HEK293 (cell line): Measurements from ENCODE around the gene SAG.

Experiments used
- CTCF ChIA-PET: fragments of 350-600 bp; formaldehyde crosslinking; extraction: SDS; loops from one replicate; lab custom pipeline; 2021; ENCODE audit warnings: antibody characterized with exemption; lab: Yijun Ruan, JAX
- POLR2A ChIA-PET: fragments of 300-600 bp; formaldehyde crosslinking; extraction: SDS; loops from one replicate; lab custom pipeline; 2020; ENCODE audit warnings: antibody characterized with exemption, inconsistent platforms; lab: Yijun Ruan, JAX
- H3K27ac ChIP-seq: fragments of 200-500 bp; sonication (Bioruptor generic); 2 replicates; pipeline ENCODE4 v1.5.1; 2014; ENCODE audit warnings: low read depth, low read length, control low read depth, inconsistent platforms; ENCODE audit errors: extremely low read depth
- H3K36me3 ChIP-seq, 2 experiments: fragments of 200-500 bp in 1 of 2; sonication (Bioruptor generic) in 1 of 2; 1 replicate in 1 of 2; 2 replicates in 1 of 2; pipeline ENCODE4 v1.5.1; 2014 to 2017; ENCODE audit warnings: inconsistent platforms in 2 of 2, low read length in 2 of 2; ENCODE audit not compliant: control insufficient read depth in 2 of 2, insufficient read depth in 1 of 2
- H3K4me1 ChIP-seq: fragments of 200-500 bp; sonication (Bioruptor generic); 2 replicates; pipeline ENCODE4 v1.5.1; 2014; ENCODE audit warnings: mild to moderate bottlenecking, low read length, inconsistent platforms; ENCODE audit not compliant: control insufficient read depth, insufficient read depth
- H3K4me3 ChIP-seq: 2 replicates; pipeline ENCODE4 v1.5.1; 2011; ENCODE audit warnings: low read depth, mild to moderate bottlenecking, control low read depth, low read length, moderate library complexity
- H3K9me3 ChIP-seq: fragments of 200-500 bp; sonication (Bioruptor generic); 2 replicates; pipeline ENCODE4 v1.5.1; 2014; ENCODE audit warnings: low read depth, low read length, inconsistent platforms; ENCODE audit not compliant: control insufficient read depth, insufficient read depth
- KLF8 ChIP-seq: fragments of 450-650 bp; formaldehyde crosslinking; IDR thresholded peaks from 2 replicates; pipeline ENCODE4 v1.5.1; 2016; ENCODE audit warnings: missing biosample characterization, missing genetic modification characterization
- SCRT1 ChIP-seq: fragments of 450-650 bp; formaldehyde crosslinking; IDR thresholded peaks from 2 replicates; pipeline ENCODE4 v1.5.1; 2016; ENCODE audit warnings: missing biosample characterization, missing genetic modification characterization, borderline replicate concordance
- ZNF157 ChIP-seq: fragments of 450-650 bp; formaldehyde crosslinking; IDR thresholded peaks from 2 replicates; pipeline ENCODE4 v1.5.1; 2016; ENCODE audit warnings: missing biosample characterization, missing genetic modification characterization
- ZNF211 ChIP-seq: fragments of 450-650 bp; formaldehyde crosslinking; IDR thresholded peaks from 2 replicates; pipeline ENCODE4 v1.5.1; 2016; ENCODE audit warnings: low read depth, missing biosample characterization, missing genetic modification characterization
- ZNF214 ChIP-seq: fragments of 450-650 bp; formaldehyde crosslinking; IDR thresholded peaks from 2 replicates; pipeline ENCODE4 v1.5.1; 2017; ENCODE audit warnings: missing biosample characterization, mild to moderate bottlenecking, missing genetic modification characterization, borderline replicate concordance
- ZNF426 ChIP-seq: fragments of 450-650 bp; formaldehyde crosslinking; IDR thresholded peaks from 2 replicates; pipeline ENCODE4 v1.5.1; 2017; ENCODE audit warnings: missing biosample characterization, missing genetic modification characterization, mild to moderate bottlenecking, inconsistent platforms, moderate library complexity
- ZNF530 ChIP-seq: fragments of 450-650 bp; formaldehyde crosslinking; IDR thresholded peaks from 2 replicates; pipeline ENCODE4 v1.5.1; 2016; ENCODE audit warnings: low read depth, missing biosample characterization, missing genetic modification characterization
- ZNF596 ChIP-seq: fragments of 450-650 bp; IDR thresholded peaks from 2 replicates; pipeline ENCODE4 v1.5.0; 2018; ENCODE audit warnings: missing biosample characterization, mild to moderate bottlenecking, missing genetic modification characterization, moderate library complexity
- ZNF600 ChIP-seq: fragments of 450-650 bp; formaldehyde crosslinking; IDR thresholded peaks from 2 replicates; pipeline ENCODE4 v1.5.1; 2016; ENCODE audit warnings: missing biosample characterization, missing genetic modification characterization
- ZNF623 ChIP-seq: fragments of 450-650 bp; formaldehyde crosslinking; IDR thresholded peaks from 2 replicates; pipeline ENCODE4 v1.5.1; 2016; ENCODE audit warnings: missing biosample characterization, missing genetic modification characterization
- ZNF654 ChIP-seq: fragments of 450-650 bp; formaldehyde crosslinking; IDR thresholded peaks from 2 replicates; pipeline ENCODE4 v1.5.1; 2016; ENCODE audit warnings: low read depth, missing biosample characterization, missing genetic modification characterization
- ZNF747 ChIP-seq: fragments of 450-650 bp; formaldehyde crosslinking; IDR thresholded peaks from 2 replicates; pipeline ENCODE4 v1.5.1; 2016; ENCODE audit warnings: missing biosample characterization, missing genetic modification characterization
- ZSCAN23 ChIP-seq: fragments of 450-650 bp; formaldehyde crosslinking; IDR thresholded peaks from 2 replicates; pipeline ENCODE4 v1.5.1; 2016; ENCODE audit warnings: missing biosample characterization, missing genetic modification characterization
- TF ChIP-seq, protein P1 (sequence below): fragments of 450-650 bp; formaldehyde crosslinking; IDR thresholded peaks from 2 replicates; pipeline ENCODE4 v1.5.1; 2016; ENCODE audit warnings: missing biosample characterization, missing genetic modification characterization
- TF ChIP-seq, protein P2 (sequence below): fragments of 450-650 bp; formaldehyde crosslinking; IDR thresholded peaks from 2 replicates; pipeline ENCODE4 v1.5.1; 2016; ENCODE audit warnings: missing biosample characterization, missing genetic modification characterization
- TF ChIP-seq, protein P3 (sequence below): fragments of 450-650 bp; formaldehyde crosslinking; IDR thresholded peaks from 2 replicates; pipeline ENCODE4 v1.5.1; 2016; ENCODE audit warnings: missing biosample characterization, missing genetic modification characterization
- TF ChIP-seq, protein P4 (sequence below): IDR thresholded peaks from 2 replicates; pipeline ENCODE4 v1.6.1; 2011; ENCODE audit warnings: mild to moderate bottlenecking, low read depth, low read length, borderline replicate concordance
- TF ChIP-seq, protein P5 (sequence below): fragments of 450-650 bp; IDR thresholded peaks from 2 replicates; pipeline ENCODE4 v1.5.1; 2018; ENCODE audit warnings: missing biosample characterization, missing genetic modification characterization
- TF ChIP-seq, protein P6 (sequence below): fragments of 450-650 bp; formaldehyde crosslinking; IDR thresholded peaks from 2 replicates; pipeline ENCODE4 v1.5.1; 2017; ENCODE audit warnings: missing biosample characterization, missing genetic modification characterization

Gene SAG

DNA sequence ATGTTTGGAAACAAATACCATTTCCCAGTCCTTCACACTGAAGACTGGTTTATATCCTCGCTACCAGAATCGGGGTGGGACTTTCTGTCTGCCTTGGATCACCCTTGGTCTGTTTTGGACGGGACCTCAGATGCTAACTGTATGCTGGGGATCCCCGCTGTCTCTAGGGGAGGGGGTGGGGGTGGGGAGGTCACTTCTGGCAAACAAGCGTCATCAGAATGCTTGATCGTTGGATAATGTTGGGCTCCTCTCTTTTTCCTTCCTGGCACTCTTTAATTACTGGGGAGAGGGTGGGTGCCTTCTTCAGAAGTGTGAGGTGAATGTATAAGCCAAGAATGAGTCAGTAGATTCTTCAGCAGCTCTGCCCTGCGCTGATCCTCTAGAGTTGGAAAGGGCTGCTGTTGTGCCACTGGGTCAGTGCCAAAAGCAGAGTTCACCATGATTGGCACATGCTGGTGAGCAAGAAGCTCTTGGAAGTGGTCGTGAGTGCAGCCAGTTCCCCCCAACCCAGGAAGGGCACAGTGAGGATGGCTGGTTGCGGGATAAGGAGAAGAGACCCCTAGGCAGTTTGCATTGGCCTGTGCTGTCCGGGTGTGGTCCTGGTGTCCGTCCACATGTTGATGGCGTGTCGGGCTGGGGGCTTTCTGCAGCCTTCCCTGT lies 78.9 kb downstream of the SAG start:
- Histone ChIP-seq H3K4me3 (no peak overlapping the region), H3K36me3 (peaks cover 0 to 18% of the 10 kb centered on the region in 2 experiments; a peak in 2 of 3 replicates), H3K27ac (no peak overlapping the region), H3K9me3 (no peaks in the 10 kb centered on the region), H3K4me1 (peaks cover 10% of the 10 kb centered on the region; the same call in 1 of the 2 replicates)
- no peak for TF ChIP-seq ZNF623 (tag by site-specific recombination)
- CTCF ChIA-PET, result interaction anchor here (1.1 kb wide), 1 partner anchor 58 kb away, joined by 3 read pairs; no protein-coding TSS in a partner anchor
- POLR2A ChIA-PET, result no interaction called here

DNA sequence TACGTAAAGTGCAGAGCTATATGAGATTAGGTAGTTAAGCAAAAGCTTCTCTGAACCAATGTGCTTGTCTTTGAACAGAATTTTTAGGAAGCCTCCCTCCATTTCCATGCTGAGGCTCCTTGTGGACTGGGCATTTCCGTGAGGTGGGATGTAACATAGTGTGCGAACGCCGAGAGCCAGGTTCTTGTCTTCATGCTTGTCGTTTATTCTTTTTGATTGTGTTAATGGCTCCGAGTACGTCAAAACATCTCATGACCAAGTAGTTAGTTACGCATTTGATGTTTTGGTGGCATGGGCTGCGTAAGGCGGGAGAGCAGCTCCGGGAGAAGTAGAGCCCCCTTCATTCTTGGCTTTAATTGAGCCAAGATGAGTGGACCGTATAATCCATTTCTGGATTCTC lies 79.6 kb downstream of the SAG start:
- H3K9me3 ChIP-seq, result no peaks in the 10 kb centered on the region
- H3K27ac ChIP-seq, result no peak overlapping the region
- CTCF ChIA-PET, result interaction anchor here (0.7 to 1.1 kb wide), 2 partner anchors 48 to 57 kb away, joined by 3 read pairs; no protein-coding TSS in a partner anchor
- POLR2A ChIA-PET, result interaction anchor here (1.0 to 1.2 kb wide), 2 partner anchors 16 to 119 kb away, joined by 3 to 7 read pairs; no protein-coding TSS in a partner anchor
- H3K4me3 ChIP-seq, result no peak overlapping the region
- TF ChIP-seq ZNF426 (tag by site-specific recombination) (no peak), SCRT1 (tag by site-specific recombination) (no peak), KLF8 (tag by site-specific recombination) (no peak), ZNF596 (tag by site-specific recombination) (no peak), ZNF157 (tag by site-specific recombination) (no peak), ZNF530 (no peak), ZNF211 (no peak), ZNF654 (tag by site-specific recombination) (no peak), ZNF214 (tag by site-specific recombination) (no peak), ZNF747 (tag by site-specific recombination) (no peak), ZSCAN23 (no peak), ZNF600 (tag by site-specific recombination) (no peak)
- TF ChIP-seq, protein P1, sequence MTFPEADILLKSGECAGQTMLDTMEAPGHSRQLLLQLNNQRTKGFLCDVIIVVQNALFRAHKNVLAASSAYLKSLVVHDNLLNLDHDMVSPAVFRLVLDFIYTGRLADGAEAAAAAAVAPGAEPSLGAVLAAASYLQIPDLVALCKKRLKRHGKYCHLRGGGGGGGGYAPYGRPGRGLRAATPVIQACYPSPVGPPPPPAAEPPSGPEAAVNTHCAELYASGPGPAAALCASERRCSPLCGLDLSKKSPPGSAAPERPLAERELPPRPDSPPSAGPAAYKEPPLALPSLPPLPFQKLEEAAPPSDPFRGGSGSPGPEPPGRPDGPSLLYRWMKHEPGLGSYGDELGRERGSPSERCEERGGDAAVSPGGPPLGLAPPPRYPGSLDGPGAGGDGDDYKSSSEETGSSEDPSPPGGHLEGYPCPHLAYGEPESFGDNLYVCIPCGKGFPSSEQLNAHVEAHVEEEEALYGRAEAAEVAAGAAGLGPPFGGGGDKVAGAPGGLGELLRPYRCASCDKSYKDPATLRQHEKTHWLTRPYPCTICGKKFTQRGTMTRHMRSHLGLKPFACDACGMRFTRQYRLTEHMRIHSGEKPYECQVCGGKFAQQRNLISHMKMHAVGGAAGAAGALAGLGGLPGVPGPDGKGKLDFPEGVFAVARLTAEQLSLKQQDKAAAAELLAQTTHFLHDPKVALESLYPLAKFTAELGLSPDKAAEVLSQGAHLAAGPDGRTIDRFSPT (tag by site-specific recombination), result no peak
- TF ChIP-seq, protein P2, sequence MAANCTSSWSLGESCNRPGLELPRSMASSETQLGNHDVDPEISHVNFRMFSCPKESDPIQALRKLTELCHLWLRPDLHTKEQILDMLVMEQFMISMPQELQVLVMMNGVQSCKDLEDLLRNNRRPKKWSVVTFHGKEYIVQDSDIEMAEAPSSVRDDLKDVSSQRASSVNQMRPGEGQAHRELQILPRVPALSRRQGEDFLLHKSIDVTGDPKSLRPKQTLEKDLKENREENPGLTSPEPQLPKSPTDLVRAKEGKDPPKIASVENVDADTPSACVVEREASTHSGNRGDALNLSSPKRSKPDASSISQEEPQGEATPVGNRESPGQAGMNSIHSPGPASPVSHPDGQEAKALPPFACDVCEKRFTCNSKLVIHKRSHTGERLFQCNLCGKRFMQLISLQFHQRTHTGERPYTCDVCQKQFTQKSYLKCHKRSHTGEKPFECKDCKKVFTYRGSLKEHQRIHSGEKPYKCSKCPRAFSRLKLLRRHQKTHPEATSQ (tag by site-specific recombination), result no peak
- TF ChIP-seq, protein P3, sequence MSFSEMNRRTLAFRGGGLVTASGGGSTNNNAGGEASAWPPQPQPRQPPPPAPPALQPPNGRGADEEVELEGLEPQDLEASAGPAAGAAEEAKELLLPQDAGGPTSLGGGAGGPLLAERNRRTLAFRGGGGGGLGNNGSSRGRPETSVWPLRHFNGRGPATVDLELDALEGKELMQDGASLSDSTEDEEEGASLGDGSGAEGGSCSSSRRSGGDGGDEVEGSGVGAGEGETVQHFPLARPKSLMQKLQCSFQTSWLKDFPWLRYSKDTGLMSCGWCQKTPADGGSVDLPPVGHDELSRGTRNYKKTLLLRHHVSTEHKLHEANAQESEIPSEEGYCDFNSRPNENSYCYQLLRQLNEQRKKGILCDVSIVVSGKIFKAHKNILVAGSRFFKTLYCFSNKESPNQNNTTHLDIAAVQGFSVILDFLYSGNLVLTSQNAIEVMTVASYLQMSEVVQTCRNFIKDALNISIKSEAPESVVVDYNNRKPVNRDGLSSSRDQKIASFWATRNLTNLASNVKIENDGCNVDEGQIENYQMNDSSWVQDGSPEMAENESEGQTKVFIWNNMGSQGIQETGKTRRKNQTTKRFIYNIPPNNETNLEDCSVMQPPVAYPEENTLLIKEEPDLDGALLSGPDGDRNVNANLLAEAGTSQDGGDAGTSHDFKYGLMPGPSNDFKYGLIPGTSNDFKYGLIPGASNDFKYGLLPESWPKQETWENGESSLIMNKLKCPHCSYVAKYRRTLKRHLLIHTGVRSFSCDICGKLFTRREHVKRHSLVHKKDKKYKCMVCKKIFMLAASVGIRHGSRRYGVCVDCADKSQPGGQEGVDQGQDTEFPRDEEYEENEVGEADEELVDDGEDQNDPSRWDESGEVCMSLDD (tag by site-specific recombination), result no peak
- TF ChIP-seq, protein P4, sequence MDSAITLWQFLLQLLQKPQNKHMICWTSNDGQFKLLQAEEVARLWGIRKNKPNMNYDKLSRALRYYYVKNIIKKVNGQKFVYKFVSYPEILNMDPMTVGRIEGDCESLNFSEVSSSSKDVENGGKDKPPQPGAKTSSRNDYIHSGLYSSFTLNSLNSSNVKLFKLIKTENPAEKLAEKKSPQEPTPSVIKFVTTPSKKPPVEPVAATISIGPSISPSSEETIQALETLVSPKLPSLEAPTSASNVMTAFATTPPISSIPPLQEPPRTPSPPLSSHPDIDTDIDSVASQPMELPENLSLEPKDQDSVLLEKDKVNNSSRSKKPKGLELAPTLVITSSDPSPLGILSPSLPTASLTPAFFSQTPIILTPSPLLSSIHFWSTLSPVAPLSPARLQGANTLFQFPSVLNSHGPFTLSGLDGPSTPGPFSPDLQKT, result no peak
- TF ChIP-seq, protein P5, sequence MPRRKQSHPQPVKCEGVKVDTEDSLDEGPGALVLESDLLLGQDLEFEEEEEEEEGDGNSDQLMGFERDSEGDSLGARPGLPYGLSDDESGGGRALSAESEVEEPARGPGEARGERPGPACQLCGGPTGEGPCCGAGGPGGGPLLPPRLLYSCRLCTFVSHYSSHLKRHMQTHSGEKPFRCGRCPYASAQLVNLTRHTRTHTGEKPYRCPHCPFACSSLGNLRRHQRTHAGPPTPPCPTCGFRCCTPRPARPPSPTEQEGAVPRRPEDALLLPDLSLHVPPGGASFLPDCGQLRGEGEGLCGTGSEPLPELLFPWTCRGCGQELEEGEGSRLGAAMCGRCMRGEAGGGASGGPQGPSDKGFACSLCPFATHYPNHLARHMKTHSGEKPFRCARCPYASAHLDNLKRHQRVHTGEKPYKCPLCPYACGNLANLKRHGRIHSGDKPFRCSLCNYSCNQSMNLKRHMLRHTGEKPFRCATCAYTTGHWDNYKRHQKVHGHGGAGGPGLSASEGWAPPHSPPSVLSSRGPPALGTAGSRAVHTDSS (tag by site-specific recombination), result no peak
- TF ChIP-seq, protein P6, sequence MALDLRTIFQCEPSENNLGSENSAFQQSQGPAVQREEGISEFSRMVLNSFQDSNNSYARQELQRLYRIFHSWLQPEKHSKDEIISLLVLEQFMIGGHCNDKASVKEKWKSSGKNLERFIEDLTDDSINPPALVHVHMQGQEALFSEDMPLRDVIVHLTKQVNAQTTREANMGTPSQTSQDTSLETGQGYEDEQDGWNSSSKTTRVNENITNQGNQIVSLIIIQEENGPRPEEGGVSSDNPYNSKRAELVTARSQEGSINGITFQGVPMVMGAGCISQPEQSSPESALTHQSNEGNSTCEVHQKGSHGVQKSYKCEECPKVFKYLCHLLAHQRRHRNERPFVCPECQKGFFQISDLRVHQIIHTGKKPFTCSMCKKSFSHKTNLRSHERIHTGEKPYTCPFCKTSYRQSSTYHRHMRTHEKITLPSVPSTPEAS (tag by site-specific recombination), result no peak
- H3K4me1 ChIP-seq, result peaks cover 10% of the 10 kb centered on the region; the same call in 1 of the 2 replicates
- H3K36me3 ChIP-seq, result peaks cover 4 to 21% of the 10 kb centered on the region in 2 experiments; a peak in 2 of 3 replicates
